ENCODE data around the gene LRG1.

LRG1 gene

DNA sequence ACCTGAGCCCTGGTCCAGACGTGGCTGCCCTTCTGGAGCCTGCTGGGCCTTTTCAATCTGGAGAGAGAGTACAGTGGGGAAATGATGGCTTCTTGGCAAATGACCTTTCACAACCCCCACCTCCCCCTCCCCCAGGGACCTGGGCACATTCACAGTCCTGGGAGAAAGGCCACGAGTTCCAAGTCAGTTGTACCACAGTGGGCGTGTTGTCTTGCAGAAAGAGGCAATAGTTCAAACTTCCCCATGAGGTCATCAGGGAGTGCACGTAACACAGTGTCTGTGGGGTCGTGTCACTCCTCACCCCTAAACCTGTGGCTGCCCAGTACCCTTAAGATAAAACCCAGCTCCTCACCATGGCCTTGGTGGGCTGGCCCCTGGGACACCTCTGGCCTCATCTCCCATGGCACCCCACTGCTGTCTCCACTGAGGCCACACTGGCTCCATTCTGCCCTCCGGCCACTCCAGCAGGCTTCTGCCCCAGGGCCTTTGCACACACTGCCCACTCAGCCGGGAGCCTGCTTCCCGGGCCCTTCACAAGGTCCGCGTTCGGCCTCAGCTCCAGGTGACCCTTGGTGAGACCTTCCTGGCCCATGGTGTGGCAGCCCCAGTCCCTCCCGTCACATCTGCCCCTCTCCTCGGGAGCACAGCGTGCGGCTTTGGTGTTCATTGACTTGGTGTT is 34.8 kb downstream of the LRG1 start:
- DNase-seq (ENCODE audit: low spot score) = no peak
- TF ChIP-seq, protein P1, sequence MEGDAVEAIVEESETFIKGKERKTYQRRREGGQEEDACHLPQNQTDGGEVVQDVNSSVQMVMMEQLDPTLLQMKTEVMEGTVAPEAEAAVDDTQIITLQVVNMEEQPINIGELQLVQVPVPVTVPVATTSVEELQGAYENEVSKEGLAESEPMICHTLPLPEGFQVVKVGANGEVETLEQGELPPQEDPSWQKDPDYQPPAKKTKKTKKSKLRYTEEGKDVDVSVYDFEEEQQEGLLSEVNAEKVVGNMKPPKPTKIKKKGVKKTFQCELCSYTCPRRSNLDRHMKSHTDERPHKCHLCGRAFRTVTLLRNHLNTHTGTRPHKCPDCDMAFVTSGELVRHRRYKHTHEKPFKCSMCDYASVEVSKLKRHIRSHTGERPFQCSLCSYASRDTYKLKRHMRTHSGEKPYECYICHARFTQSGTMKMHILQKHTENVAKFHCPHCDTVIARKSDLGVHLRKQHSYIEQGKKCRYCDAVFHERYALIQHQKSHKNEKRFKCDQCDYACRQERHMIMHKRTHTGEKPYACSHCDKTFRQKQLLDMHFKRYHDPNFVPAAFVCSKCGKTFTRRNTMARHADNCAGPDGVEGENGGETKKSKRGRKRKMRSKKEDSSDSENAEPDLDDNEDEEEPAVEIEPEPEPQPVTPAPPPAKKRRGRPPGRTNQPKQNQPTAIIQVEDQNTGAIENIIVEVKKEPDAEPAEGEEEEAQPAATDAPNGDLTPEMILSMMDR (IDR thresholded peaks at IDR 0.05; ENCODE audit: borderline replicate concordance, control extremely low read depth, extremely low read depth, insufficient read depth, missing control alignments) = no peak
- in situ Hi-C loops (cut with MboI; ENCODE audit: low sequenced_read_pairs, unreplicated experiment) = no loop called here

DNA sequence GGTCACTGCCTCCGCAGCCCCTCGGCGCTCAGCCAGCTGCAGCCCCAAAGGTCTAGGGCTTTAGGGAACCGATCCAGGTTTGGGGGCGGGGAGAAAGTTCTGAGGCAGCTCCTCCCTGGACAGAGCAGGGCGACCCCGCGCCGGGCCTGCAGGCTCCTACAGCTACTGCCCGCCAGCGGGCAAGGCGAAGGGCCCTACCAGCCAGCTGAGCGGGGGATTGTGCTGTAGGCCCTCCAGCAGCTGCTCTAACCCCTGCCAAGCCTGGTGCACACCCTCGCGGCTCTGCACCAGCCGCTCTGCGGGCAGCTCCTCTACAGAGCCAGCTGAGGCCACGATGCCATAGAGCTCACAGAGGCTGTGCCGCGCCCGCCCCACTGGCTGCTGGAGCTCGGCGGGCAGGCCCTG is 35.5 kb downstream of the LRG1 start:
- in situ Hi-C loops (cut with MboI; ENCODE audit: low sequenced_read_pairs, unreplicated experiment) = no loop called here
- DNase-seq (ENCODE audit: low spot score) = no peak
- TF ChIP-seq, protein P1 (IDR thresholded peaks at IDR 0.05; ENCODE audit: borderline replicate concordance, control extremely low read depth, extremely low read depth, insufficient read depth, missing control alignments) = no peak

DNA sequence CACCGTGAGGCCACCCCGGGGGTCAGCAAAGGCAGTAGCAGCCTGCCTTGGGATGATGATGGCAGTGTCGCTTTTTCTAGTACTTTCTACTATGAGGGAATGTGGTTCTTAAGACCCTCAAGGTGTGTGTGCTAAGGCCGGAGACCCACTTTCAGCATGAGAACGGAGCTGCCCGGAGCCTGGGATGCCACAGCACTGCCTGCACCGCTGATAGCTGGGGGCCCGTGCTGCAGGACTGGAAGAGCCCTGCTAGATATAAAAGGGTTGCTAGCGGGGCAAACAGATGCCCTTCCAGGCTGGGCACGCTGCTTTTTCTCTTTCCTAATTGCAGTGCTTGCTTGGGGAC is 36.0 kb downstream of the LRG1 start:
- DNase-seq (ENCODE audit: low spot score) = no peak
- in situ Hi-C loops (cut with MboI; ENCODE audit: low sequenced_read_pairs, unreplicated experiment) = no loop called here
- TF ChIP-seq, protein P1 (IDR thresholded peaks at IDR 0.05; ENCODE audit: borderline replicate concordance, control extremely low read depth, extremely low read depth, insufficient read depth, missing control alignments) = no peak

DNA sequence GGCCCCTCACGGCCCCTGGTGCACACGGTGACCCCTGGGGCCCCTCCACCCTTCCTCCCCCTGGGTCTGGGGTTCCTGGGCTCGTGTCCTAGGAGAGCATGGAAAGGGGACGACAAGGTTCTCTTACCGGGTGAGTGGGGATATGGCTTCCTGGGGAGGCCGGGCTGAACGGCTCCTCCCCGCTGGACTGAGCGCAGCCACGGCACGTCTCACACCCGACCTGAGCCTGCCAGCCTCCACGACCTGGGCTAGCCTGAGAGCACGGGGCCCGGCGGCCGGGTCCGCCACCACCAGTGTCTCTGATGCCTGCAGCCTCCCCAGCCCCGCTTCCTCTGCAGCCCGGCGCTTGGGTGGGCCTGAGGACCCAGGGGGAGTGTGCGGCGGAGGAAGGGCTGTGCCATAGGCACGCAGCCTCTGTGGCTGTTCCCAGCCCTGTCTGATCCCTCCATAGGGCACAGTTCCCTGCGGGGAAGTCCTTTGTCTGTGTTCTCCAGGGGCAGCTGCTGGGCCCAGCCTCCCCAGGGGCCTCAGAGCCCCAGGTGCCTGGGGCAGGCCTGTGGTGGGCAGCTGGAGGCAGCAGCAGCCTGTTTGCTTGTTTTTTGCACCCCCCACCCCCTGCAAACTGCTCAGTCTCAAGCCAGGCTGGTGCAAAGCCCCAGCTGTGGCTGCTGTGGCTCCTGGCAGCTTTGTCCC is 36.6 kb downstream of the LRG1 start:
- in situ Hi-C loops (cut with MboI; ENCODE audit: low sequenced_read_pairs, unreplicated experiment) = no loop called here
- TF ChIP-seq, protein P1 (IDR thresholded peaks at IDR 0.05; ENCODE audit: borderline replicate concordance, control extremely low read depth, extremely low read depth, insufficient read depth, missing control alignments) = no peak
- DNase-seq (ENCODE audit: low spot score) = no peak

DNA sequence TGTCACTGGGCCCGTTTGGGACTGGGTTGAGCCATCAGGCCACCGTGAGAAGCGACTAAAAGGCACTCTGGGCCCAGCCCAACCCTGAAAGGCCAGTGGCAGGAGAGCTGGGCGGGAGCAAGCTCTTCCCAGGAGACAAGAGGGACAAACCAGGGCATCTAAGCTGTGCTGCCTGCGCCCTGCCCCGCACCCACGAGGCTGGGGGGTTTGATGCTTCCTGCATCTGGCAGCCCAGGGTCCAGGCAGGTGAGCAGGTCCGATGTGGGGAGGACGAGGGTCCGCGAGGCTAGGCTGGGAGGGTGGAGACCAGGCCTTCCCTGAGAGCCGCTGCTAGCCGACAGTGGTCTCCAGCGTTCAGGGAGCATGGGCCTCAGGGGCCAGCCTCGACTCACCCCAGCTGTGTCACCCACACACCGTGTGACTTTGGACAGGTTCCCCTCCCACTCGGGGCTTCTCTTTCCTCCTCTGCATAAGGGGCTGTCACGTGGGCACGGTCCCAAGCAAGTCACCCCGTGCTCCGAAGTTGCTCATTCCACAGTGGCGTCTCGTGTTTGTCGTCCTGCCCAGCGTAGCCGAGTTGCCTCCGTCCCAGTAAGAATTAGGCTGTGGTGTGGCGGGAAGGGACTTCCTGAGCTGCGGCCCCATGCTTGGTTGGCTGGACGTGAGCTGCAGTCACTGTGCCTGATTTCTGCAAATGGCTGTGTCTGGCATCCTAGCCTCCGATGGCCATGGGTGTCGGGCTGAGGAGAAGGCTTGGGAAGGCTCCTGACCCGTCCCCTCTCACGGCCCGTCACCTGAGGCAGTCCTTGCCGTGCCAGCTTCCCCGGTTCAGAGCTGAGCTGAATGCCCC is 37.3 kb downstream of the LRG1 start:
- DNase-seq (ENCODE audit: low spot score) = no peak
- in situ Hi-C loops (cut with MboI; ENCODE audit: low sequenced_read_pairs, unreplicated experiment) = no loop called here
- TF ChIP-seq, protein P1 (IDR thresholded peaks at IDR 0.05; ENCODE audit: borderline replicate concordance, control extremely low read depth, extremely low read depth, insufficient read depth, missing control alignments) = no peak

DNA sequence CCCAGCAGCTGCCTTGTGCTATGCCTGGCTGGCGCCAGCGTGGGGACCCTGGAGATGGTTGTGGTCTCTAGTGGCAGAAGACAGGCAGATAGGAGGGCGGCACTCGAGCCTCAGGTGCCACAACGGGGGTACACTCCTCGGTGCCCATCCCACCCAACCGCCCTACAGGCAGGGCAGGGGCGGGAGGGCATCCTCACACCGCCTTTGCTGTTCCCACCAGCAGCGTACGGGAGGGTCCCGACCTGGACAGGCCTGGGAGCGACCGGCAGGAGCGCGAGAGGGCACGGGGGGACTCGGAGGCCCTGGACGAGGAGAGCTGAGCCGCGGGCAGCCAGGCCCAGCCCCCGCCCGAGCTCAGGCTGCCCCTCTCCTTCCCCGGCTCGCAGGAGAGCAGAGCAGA is 38.1 kb downstream of the LRG1 start:
- no peak for DNase-seq (ENCODE audit: low spot score)
- in situ Hi-C loops (cut with MboI; ENCODE audit: low sequenced_read_pairs, unreplicated experiment) = no loop called here
- TF ChIP-seq, protein P1 (IDR thresholded peaks at IDR 0.05; ENCODE audit: borderline replicate concordance, control extremely low read depth, extremely low read depth, insufficient read depth, missing control alignments) = no peak

All from GM13976 (cell line).